ENCODE data around the gene TSSK6. TPM values are rescaled to one million over a fixed set of nuclear protein-coding genes. Genes with fewer than 3 reads are reported as not detected.
A peak's percentile ranks its signal among the peaks of the same experiment; 100 is the strongest.

The TSSK6 gene
- total RNA-seq, 4 donors from 2014 or later: 0.33 to 3.7 (median 1.5) TPM

GRCh38 chr19:19532806-19533701 lies 17.7 kb upstream of the TSSK6 start:
- no peaks in the 10 kb centered on the region for H3K9me3 ChIP-seq
- WGBS: 74% methylated on average over 13 of the region's 14 CpGs
- TF ChIP-seq CTCF (IDR thresholded peaks at IDR 0.05) (no peak), POLR2AphosphoS5 (IDR thresholded peaks at IDR 0.05) (no peak), EP300 (IDR thresholded peaks at IDR 0.05) (no peak), POLR2A (IDR thresholded peaks at IDR 0.05; ENCODE audit: low read depth) (no peak)
- H3K4me1 ChIP-seq: peaks cover 17 to 39% (median 32%) of the 10 kb centered on the region in 4 donors
- H3K36me3 ChIP-seq: peaks cover 4 to 17% (median 14%) of the 10 kb centered on the region in 4 donors
- intact Hi-C loops (cut with DNase I): loop anchor here (2.0 to 5.0 kb wide), 2 partner anchors 110 to 424 kb away; partner anchors contain the start of gene GMIP
- DNase-seq (ENCODE audit: extremely low spot score): no peak
- no peak overlapping the region for H3K27ac ChIP-seq (replicated peaks in 1 of 4)
- no peak overlapping the region for H3K4me3 ChIP-seq
- peaks cover 2 to 12% (median 4%) of the 10 kb centered on the region in 4 donors for H3K27me3 ChIP-seq

GRCh38 chr19:19531951-19532805 lies 16.8 kb upstream of the TSSK6 start:
- 23% methylated on average over 29 of the region's 48 CpGs for WGBS
- Histone ChIP-seq H3K4me3 (peak overlapping the region in 1 of 4 donors; percentile 19), H3K9me3 (no peaks in the 10 kb centered on the region), H3K4me1 (peaks cover 15 to 31% (median 24%) of the 10 kb centered on the region in 4 donors), H3K36me3 (peaks cover 12 to 26% (median 22%) of the 10 kb centered on the region in 4 donors), H3K27me3 (peaks cover 0 to 5% (median 0%) of the 10 kb centered on the region in 4 donors), H3K27ac (replicated peaks in 1 of 4) (no peak overlapping the region)
- no peak for DNase-seq (ENCODE audit: extremely low spot score)
- TF ChIP-seq CTCF (IDR thresholded peaks at IDR 0.05): peak; percentile 85 to 99 (median 93)
- TF ChIP-seq EP300 (IDR thresholded peaks at IDR 0.05): no peak
- no peak for TF ChIP-seq POLR2A (IDR thresholded peaks at IDR 0.05; ENCODE audit: low read depth)
- peak in 1 of 2 donors; percentile 53 for TF ChIP-seq POLR2AphosphoS5 (IDR thresholded peaks at IDR 0.05)
- intact Hi-C loops (cut with DNase I): loop anchor here (2.0 to 5.0 kb wide), 2 partner anchors 111 to 425 kb away; partner anchors contain the start of gene GMIP

GRCh38 chr19:19530889-19531288 lies 15.5 kb upstream of the TSSK6 start:
- H3K27ac ChIP-seq (replicated peaks in 1 of 4): no peak overlapping the region
- DNase-seq (ENCODE audit: extremely low spot score): no peak
- intact Hi-C loops (cut with DNase I): loop anchor here (5.0 kb wide), 1 partner anchor 426 kb away; no protein-coding TSS in a partner anchor
- peaks cover 15 to 38% (median 35%) of the 10 kb centered on the region in 4 donors for H3K36me3 ChIP-seq
- H3K27me3 ChIP-seq: no peaks in the 10 kb centered on the region
- no peak for TF ChIP-seq EP300 (IDR thresholded peaks at IDR 0.05)
- no peak overlapping the region for H3K4me3 ChIP-seq
- no peaks in the 10 kb centered on the region for H3K9me3 ChIP-seq
- WGBS: 81% methylated on average over 4 of the region's 4 CpGs
- H3K4me1 ChIP-seq: peaks cover 15 to 40% (median 26%) of the 10 kb centered on the region in 4 donors

GRCh38 chr19:19530423-19530804 lies 15.1 kb upstream of the TSSK6 start:
- H3K4me1 ChIP-seq: peaks cover 16 to 45% (median 28%) of the 10 kb centered on the region in 4 donors
- peaks cover 15 to 38% (median 35%) of the 10 kb centered on the region in 4 donors for H3K36me3 ChIP-seq
- 67% methylated on average over 4 of the region's 9 CpGs for WGBS
- intact Hi-C loops (cut with DNase I): loop anchor here (5.0 kb wide), 1 partner anchor 427 kb away; no protein-coding TSS in a partner anchor
- no peaks in the 10 kb centered on the region for H3K27me3 ChIP-seq
- H3K9me3 ChIP-seq: no peaks in the 10 kb centered on the region
- DNase-seq (ENCODE audit: extremely low spot score): no peak
- TF ChIP-seq EP300 (IDR thresholded peaks at IDR 0.05) (no peak), POLR2AphosphoS5 (IDR thresholded peaks at IDR 0.05) (no peak), POLR2A (IDR thresholded peaks at IDR 0.05; ENCODE audit: low read depth) (no peak), CTCF (IDR thresholded peaks at IDR 0.05) (no peak)
- H3K4me3 ChIP-seq: no peak overlapping the region
- no peak overlapping the region for H3K27ac ChIP-seq (replicated peaks in 1 of 4)

Measured in esophagus muscularis mucosa (tissue), 4 donors.